ENCODE measurements around the gene ATG13.

ATG13 gene

GRCh38 chr11:46643986-46644385 lies 26.6 kb downstream of the ATG13 start:
- H2AFZ ChIP-seq (ENCODE audit: low read length): no peak overlapping the region
- TF ChIP-seq CTCF (IDR thresholded peaks at IDR 0.05; ENCODE audit: low read length): no peak
- no peak for TF ChIP-seq EZH2 (optimal IDR thresholded peaks at IDR 0.05; ENCODE audit: low read depth, low read length)
- TF ChIP-seq EZH2phosphoT487 (IDR thresholded peaks at IDR 0.05; ENCODE audit: low read length): no peak
- H3K27ac ChIP-seq (ENCODE audit: low read length): no peak overlapping the region
- no peak for DNase-seq
- no peak overlapping the region for H3K4me2 ChIP-seq (ENCODE audit: low read depth, low read length)
- H3K27me3 ChIP-seq (replicated peaks; ENCODE audit: insufficient read depth, low read length): no peaks in the 10 kb centered on the region
- H3K79me2 ChIP-seq (ENCODE audit: low read length): no peaks in the 10 kb centered on the region
- no peaks in the 10 kb centered on the region for H3K4me1 ChIP-seq (ENCODE audit: low read length)
- H3K4me3 ChIP-seq (ENCODE audit: low read length): no peak overlapping the region
- H3K9me2 ChIP-seq (replicated peaks; ENCODE audit: insufficient read depth, low read length): no peaks in the 10 kb centered on the region
- H3F3A ChIP-seq (ENCODE audit: insufficient read depth, low read length): no peaks in the 10 kb centered on the region
- H3K9me3 ChIP-seq (replicated peaks; ENCODE audit: insufficient read depth, low read length): no peaks in the 10 kb centered on the region
- no peaks in the 10 kb centered on the region for H3K36me3 ChIP-seq (replicated peaks; ENCODE audit: insufficient read depth, low read length)
- H3K9ac ChIP-seq (ENCODE audit: low read length): no peak overlapping the region
- H4K20me1 ChIP-seq (ENCODE audit: insufficient read depth, low read length): no peaks in the 10 kb centered on the region

DNA sequence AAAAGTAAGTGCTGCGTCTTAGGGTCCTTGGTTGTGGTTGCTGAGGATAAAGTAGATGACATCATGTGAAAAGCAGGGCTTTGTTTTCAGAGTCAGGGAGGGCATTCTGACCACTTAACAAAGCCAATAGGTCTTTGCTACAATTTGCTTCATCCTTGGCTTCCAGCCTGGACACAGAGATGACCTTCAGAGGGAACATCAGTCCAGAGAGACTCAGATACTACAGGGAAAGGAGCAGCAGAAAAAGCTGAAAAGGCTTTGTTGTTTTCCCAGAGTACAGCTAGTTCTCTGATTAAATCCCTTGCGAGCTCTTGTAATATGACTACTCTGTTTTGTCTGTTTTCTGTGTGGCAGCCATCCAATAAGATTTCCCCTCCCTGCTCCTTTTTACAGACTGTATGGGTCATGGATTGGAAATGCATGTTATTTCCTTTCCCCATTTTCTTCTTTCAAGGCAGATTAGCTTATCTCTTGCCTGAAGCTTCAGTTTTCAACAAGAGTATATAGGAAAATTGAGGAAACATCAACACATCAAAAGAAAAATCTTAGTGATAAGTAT lies 31.9 kb downstream of the ATG13 start:
- Histone ChIP-seq H3F3A (ENCODE audit: insufficient read depth, low read length) (no peaks in the 10 kb centered on the region), H2AFZ (ENCODE audit: low read length) (no peak overlapping the region), H3K4me3 (ENCODE audit: low read length) (no peak overlapping the region), H3K27ac (ENCODE audit: low read length) (no peak overlapping the region), H3K27me3 (replicated peaks; ENCODE audit: insufficient read depth, low read length) (no peaks in the 10 kb centered on the region), H3K79me2 (ENCODE audit: low read length) (no peaks in the 10 kb centered on the region), H3K9me3 (replicated peaks; ENCODE audit: insufficient read depth, low read length) (no peaks in the 10 kb centered on the region), H3K9me2 (replicated peaks; ENCODE audit: insufficient read depth, low read length) (no peaks in the 10 kb centered on the region), H3K4me2 (ENCODE audit: low read depth, low read length) (no peak overlapping the region), H3K4me1 (ENCODE audit: low read length) (no peaks in the 10 kb centered on the region), H3K36me3 (replicated peaks; ENCODE audit: insufficient read depth, low read length) (no peaks in the 10 kb centered on the region), H4K20me1 (ENCODE audit: insufficient read depth, low read length) (no peaks in the 10 kb centered on the region), H3K9ac (ENCODE audit: low read length) (no peak overlapping the region)
- no peak for DNase-seq
- TF ChIP-seq EZH2 (optimal IDR thresholded peaks at IDR 0.05; ENCODE audit: low read depth, low read length): no peak
- no peak for TF ChIP-seq EZH2phosphoT487 (IDR thresholded peaks at IDR 0.05; ENCODE audit: low read length)
- no peak for TF ChIP-seq CTCF (IDR thresholded peaks at IDR 0.05; ENCODE audit: low read length)

GRCh38 chr11:46655631-46656030 lies 38.3 kb downstream of the ATG13 start:
- Histone ChIP-seq H4K20me1 (ENCODE audit: insufficient read depth, low read length) (no peaks in the 10 kb centered on the region), H3K79me2 (ENCODE audit: low read length) (no peaks in the 10 kb centered on the region), H3K4me3 (ENCODE audit: low read length) (no peak overlapping the region), H3F3A (ENCODE audit: insufficient read depth, low read length) (no peaks in the 10 kb centered on the region), H3K4me2 (ENCODE audit: low read depth, low read length) (no peak overlapping the region), H2AFZ (ENCODE audit: low read length) (no peak overlapping the region), H3K9me3 (replicated peaks; ENCODE audit: insufficient read depth, low read length) (no peaks in the 10 kb centered on the region), H3K9me2 (replicated peaks; ENCODE audit: insufficient read depth, low read length) (no peaks in the 10 kb centered on the region), H3K9ac (ENCODE audit: low read length) (no peak overlapping the region), H3K27ac (ENCODE audit: low read length) (no peak overlapping the region), H3K27me3 (replicated peaks; ENCODE audit: insufficient read depth, low read length) (no peaks in the 10 kb centered on the region), H3K36me3 (replicated peaks; ENCODE audit: insufficient read depth, low read length) (0 out of 2 replicates have a peak, but pooled peaks cover 4% of the 10 kb centered on the region), H3K4me1 (ENCODE audit: low read length) (no peaks in the 10 kb centered on the region)
- no peak for DNase-seq
- TF ChIP-seq CTCF (IDR thresholded peaks at IDR 0.05; ENCODE audit: low read length) (no peak), EZH2phosphoT487 (IDR thresholded peaks at IDR 0.05; ENCODE audit: low read length) (no peak), EZH2 (optimal IDR thresholded peaks at IDR 0.05; ENCODE audit: low read depth, low read length) (no peak)

Data from MM.1S (cell line).